SK-N-SH (cell line): ENCODE results near the gene CDC42EP3. TPM values are rescaled to one million over a fixed set of nuclear protein-coding genes. Genes with fewer than 3 reads are reported as not detected.

ENCODE experiments used
- CTCF ChIA-PET: fragments of 300-600, 350-600 bp; formaldehyde crosslinking; extraction: SDS; loops from one replicate; lab custom pipeline; 2021; lab: Yijun Ruan, JAX
- POLR2A ChIA-PET: fragments of 350-600 bp; sonication (Branson Sonifier 250); formaldehyde crosslinking; extraction: SDS; loops from one replicate; lab custom pipeline; 2020; ENCODE audit warnings: antibody characterized with exemption, inconsistent platforms; lab: Yijun Ruan, JAX
- DNase-seq: peaks from one replicate; pipeline ENCODE4 v3.0.0; 2012
- H2AFZ ChIP-seq: fragments of 200-600 bp; sonication (generic); 2 replicates; pipeline ENCODE4 v1.8.1; 2016; ENCODE audit warnings: antibody characterized with exemption, mild to moderate bottlenecking, low read depth
- H3F3A ChIP-seq: fragments of 200-600 bp; sonication (generic); replicated peaks from 2 replicates; pipeline ENCODE3; 2016; ENCODE audit warnings: antibody characterized with exemption, mild to moderate bottlenecking; ENCODE audit not compliant: insufficient read depth
- H3K27ac ChIP-seq, 2 experiments: fragments of 200-500 bp in 1 of 2; fragments of 200-600 bp in 1 of 2; sonication (Bioruptor generic) in 1 of 2; sonication (generic), shearing (Covaris generic) in 1 of 2; 2 replicates each; pipeline versions ENCODE4 v1.5.1 to v1.6.1; 2014 to 2016; ENCODE audit warnings: low read depth in 2 of 2, inconsistent platforms in 1 of 2, low read length in 1 of 2, mild to moderate bottlenecking in 1 of 2, mixed read lengths in 1 of 2
- H3K27me3 ChIP-seq: fragments of 200-600 bp; sonication (generic), shearing (Covaris generic); 2 replicates; pipeline ENCODE4 v1.6.1; 2016; ENCODE audit warnings: mixed run types; ENCODE audit not compliant: insufficient read depth
- H3K36me3 ChIP-seq, 2 experiments: fragments of 200-500 bp in 1 of 2; fragments of 200-600 bp in 1 of 2; sonication (Bioruptor generic) in 1 of 2; sonication (generic) in 1 of 2; replicated peaks in 1 of 2; 2 replicates each; pipeline versions ENCODE3 to v1.5.1; 2014 to 2016; ENCODE audit warnings: low read length in 1 of 2, mild to moderate bottlenecking in 1 of 2; ENCODE audit not compliant: insufficient read depth in 2 of 2, control insufficient read depth in 1 of 2
- H3K4me1 ChIP-seq, 2 experiments: fragments of 200-500 bp in 1 of 2; fragments of 200-600 bp in 1 of 2; sonication (Bioruptor generic) in 1 of 2; sonication (generic), shearing (Covaris generic) in 1 of 2; 2 replicates each; pipeline versions ENCODE4 v1.5.1 to v1.6.1; 2014 to 2016; ENCODE audit warnings: low read depth in 1 of 2, low read length in 1 of 2, mixed run types in 1 of 2; ENCODE audit not compliant: insufficient read depth in 2 of 2, control insufficient read depth in 1 of 2
- H3K4me2 ChIP-seq: fragments of 200-600 bp; sonication (generic), shearing (Covaris generic); 2 replicates; pipeline ENCODE4 v1.6.1; 2017; ENCODE audit warnings: mixed run types
- H3K4me3 ChIP-seq, 2 experiments: fragments of 200-500 bp in 1 of 2; fragments of 200-600 bp in 1 of 2; sonication (Bioruptor generic) in 1 of 2; sonication (generic), shearing (Covaris generic) in 1 of 2; 2 replicates each; pipeline versions ENCODE4 v1.5.1 to v1.8.1; 2014 to 2016; ENCODE audit warnings: low read depth in 2 of 2, inconsistent platforms in 1 of 2, low read length in 1 of 2, mild to moderate bottlenecking in 1 of 2, mixed read lengths in 1 of 2, moderate library complexity in 1 of 2
- H3K79me2 ChIP-seq: fragments of 200-600 bp; sonication (generic); 2 replicates; pipeline ENCODE4 v1.8.1; 2017; ENCODE audit warnings: mild to moderate bottlenecking; ENCODE audit not compliant: insufficient read depth
- H3K9ac ChIP-seq: fragments of 200-600 bp; sonication (generic); 2 replicates; pipeline ENCODE4 v1.6.1; 2017; ENCODE audit warnings: mixed run types
- H3K9me2 ChIP-seq: fragments of 200-600 bp; sonication (generic); 2 replicates; pipeline ENCODE4 v1.6.1; 2017; ENCODE audit warnings: mixed run types
- H3K9me3 ChIP-seq: fragments of 200-600 bp; sonication (generic); 2 replicates; pipeline ENCODE4 v1.6.1; 2017; ENCODE audit warnings: mixed run types, mild to moderate bottlenecking, moderate library complexity
- H4K20me1 ChIP-seq: fragments of 200-600 bp; sonication (generic); 2 replicates; pipeline ENCODE4 v1.6.1; 2017; ENCODE audit warnings: mild to moderate bottlenecking, mixed run types; ENCODE audit not compliant: insufficient read depth
- ELF1 ChIP-seq: IDR thresholded peaks from 2 replicates; pipeline ENCODE4 v1.4.0; 2012
- EP300 ChIP-seq, 2 experiments: IDR thresholded peaks; 2 replicates each; pipeline versions ENCODE4 v1.4.0 to v1.6.1; 2012; ENCODE audit warnings: borderline replicate concordance in 1 of 2, low read depth in 1 of 2, low read length in 1 of 2
- EZH2phosphoT487 ChIP-seq: fragments of 200-600 bp; sonication (generic); IDR thresholded peaks from 2 replicates; pipeline ENCODE4 v1.6.1; 2017; ENCODE audit warnings: low read depth, mixed run types, mild to moderate bottlenecking, antibody characterized with exemption, moderate library complexity, borderline replicate concordance
- FOSL2 ChIP-seq: IDR thresholded peaks from 2 replicates; pipeline ENCODE4 v1.4.0; 2012; ENCODE audit warnings: low read depth, mild to moderate bottlenecking, moderate library complexity, borderline replicate concordance
- FOXJ3 ChIP-seq: sonication (generic); formaldehyde crosslinking; IDR thresholded peaks from 2 replicates; pipeline ENCODE4 v1.5.1; 2020; ENCODE audit warnings: mild to moderate bottlenecking, missing genetic modification reagents
- FOXM1 ChIP-seq: IDR thresholded peaks from 2 replicates; pipeline ENCODE4 v1.4.0; 2012; ENCODE audit warnings: low read depth, mild to moderate bottlenecking
- GABPA ChIP-seq: IDR thresholded peaks from 2 replicates; pipeline ENCODE4 v1.4.0; 2012; ENCODE audit warnings: low read depth, mild to moderate bottlenecking
- GATA2 ChIP-seq: sonication (generic); formaldehyde crosslinking; IDR thresholded peaks from 2 replicates; pipeline ENCODE4 v1.5.0; 2020; ENCODE audit warnings: mild to moderate bottlenecking, missing genetic modification reagents
- JUND ChIP-seq: IDR thresholded peaks from 2 replicates; pipeline ENCODE4 v1.4.0; 2012
- MEF2A ChIP-seq: IDR thresholded peaks from 2 replicates; pipeline ENCODE4 v1.4.0; 2012; ENCODE audit warnings: low read depth, borderline replicate concordance
- MXI1 ChIP-seq: IDR thresholded peaks from 2 replicates; pipeline ENCODE4 v1.6.1; 2012; ENCODE audit warnings: mild to moderate bottlenecking, low read depth, low read length, improper control_type of control experiment
- NRF1 ChIP-seq: IDR thresholded peaks from 2 replicates; pipeline ENCODE4 v1.6.1; 2012; ENCODE audit warnings: low read depth, mild to moderate bottlenecking, low read length
- RFX5 ChIP-seq: IDR thresholded peaks from 2 replicates; pipeline ENCODE4 v1.6.1; 2012; ENCODE audit warnings: mild to moderate bottlenecking, improper control_type of control experiment, low read length
- SIN3A ChIP-seq: IDR thresholded peaks from 2 replicates; pipeline ENCODE4 v1.6.1; 2012; ENCODE audit warnings: low read depth, mild to moderate bottlenecking, low read length, moderate library complexity, borderline replicate concordance
- SMC3 ChIP-seq: IDR thresholded peaks from 2 replicates; pipeline ENCODE4 v1.6.1; 2012; ENCODE audit warnings: low read depth, low read length, improper control_type of control experiment
- TEAD4 ChIP-seq: IDR thresholded peaks from 2 replicates; pipeline ENCODE4 v1.4.0; 2012; ENCODE audit warnings: mild to moderate bottlenecking, borderline replicate concordance; ENCODE audit not compliant: insufficient read depth
- YY1 ChIP-seq: IDR thresholded peaks from 2 replicates; pipeline ENCODE4 v1.4.0; 2012; ENCODE audit warnings: low read depth, mild to moderate bottlenecking
- WGBS: methylation state at CpG from one replicate; pipeline ENCODE4 v1.1.6; 2017; ENCODE audit warnings: low lambda C conversion rate; 5-methylcytosine and 5-hydroxymethylcytosine counted together
- polyA plus RNA-seq, 3 experiments: library from polyadenylated mRNA; depleted of rRNA; stranded (reverse); fragments of >200 nt; gene quantifications; 2 replicates each; pipeline ENCODE4 v1.2.3, GENCODE V29; 2012
- TF ChIP-seq, protein P1 (sequence below): IDR thresholded peaks from 2 replicates; pipeline ENCODE4 v1.6.1; 2012; ENCODE audit warnings: mild to moderate bottlenecking, low read depth, low read length, moderate library complexity
- TF ChIP-seq, protein P2 (sequence below): fragments of 150-350 bp; IDR thresholded peaks from 2 replicates; pipeline ENCODE4 v1.6.1; 2016; ENCODE audit warnings: mild to moderate bottlenecking, low read depth, low read length
- TF ChIP-seq, protein P3 (sequence below): IDR thresholded peaks from 2 replicates; pipeline ENCODE4; 2012
- TF ChIP-seq, protein P4 (sequence below): fragments of 150-350 bp; IDR thresholded peaks from 2 replicates; pipeline ENCODE4 v1.6.1; 2017; ENCODE audit warnings: antibody characterized with exemption, low read length, low read depth, borderline replicate concordance
- TF ChIP-seq, protein P5 (sequence below): IDR thresholded peaks from 2 replicates; pipeline ENCODE4 v1.4.0; 2012; ENCODE audit warnings: low read depth
- TF ChIP-seq, protein P6 (sequence below): IDR thresholded peaks from 2 replicates; pipeline ENCODE4 v1.4.0; 2012; ENCODE audit warnings: low read depth, borderline replicate concordance

The CDC42EP3 gene
- polyA plus RNA-seq, 1 of the 3 experiments (the other 2 are of a cell fraction) = 87.5 TPM

DNA sequence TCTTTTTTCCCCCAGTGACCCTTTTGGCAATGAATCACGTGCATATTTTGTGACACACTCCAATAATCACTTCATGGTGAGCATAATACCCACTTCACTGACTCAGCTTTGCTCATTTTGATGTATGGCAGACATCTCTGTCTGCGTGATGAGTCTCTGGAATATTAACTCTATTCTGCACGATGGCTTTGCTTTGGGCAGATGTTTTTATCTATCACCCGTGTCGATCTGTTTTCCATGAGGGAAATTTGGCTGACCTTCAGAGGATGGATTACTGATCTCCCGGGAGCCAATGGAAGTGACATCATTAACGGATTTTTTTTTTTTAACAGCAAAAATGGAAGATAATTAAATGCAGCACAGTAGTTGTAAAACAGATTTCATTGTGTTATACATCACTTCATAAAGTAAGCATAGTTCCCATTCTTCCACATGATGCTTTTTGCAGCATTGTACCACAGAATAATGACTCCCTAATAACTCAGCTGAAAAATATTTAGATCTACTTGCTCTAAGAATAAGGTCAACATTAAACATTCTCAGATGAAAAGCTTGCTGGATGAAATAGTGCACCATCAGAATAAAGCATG, 29.8 kb downstream of the CDC42EP3 start:
- Histone ChIP-seq H3K9ac (peak overlapping the region; percentile 12; the same call in 1 of the 2 replicates), H3K9me3 (no peaks in the 10 kb centered on the region), H3K4me1 (peaks cover 56 to 76% of the 10 kb centered on the region in 2 experiments), H3K79me2 (peaks cover 55% of the 10 kb centered on the region), H3K36me3 (peaks cover 64 to 66% of the 10 kb centered on the region in 2 experiments), H3K27me3 (no peaks in the 10 kb centered on the region), H3K9me2 (no peaks in the 10 kb centered on the region), H3K4me3 (no peak overlapping the region), H3F3A (peaks cover 84% of the 10 kb centered on the region), H3K4me2 (peak overlapping the region; percentile 50), H4K20me1 (0 out of 2 replicates have a peak, but pooled peaks cover 4% of the 10 kb centered on the region), H2AFZ (no peak overlapping the region), H3K27ac (peak overlapping the region; percentile 93 to 95)
- ChIA-PET POLR2A (interaction anchor here (0.6 to 1.7 kb wide), 5 partner anchors 25 to 255 kb away, joined by 3 to 6 read pairs (median 3); no protein-coding TSS in a partner anchor), CTCF (interaction anchor here (0.8 to 3.4 kb wide), 12 partner anchors 12 to 633 kb away, joined by 3 to 26 read pairs (median 4); no protein-coding TSS in a partner anchor)
- peak; percentile 79 for DNase-seq
- WGBS = 11% methylated on average over 7 of the region's 7 CpGs
- TF ChIP-seq ELF1 = no peak
- TF ChIP-seq, protein P1, sequence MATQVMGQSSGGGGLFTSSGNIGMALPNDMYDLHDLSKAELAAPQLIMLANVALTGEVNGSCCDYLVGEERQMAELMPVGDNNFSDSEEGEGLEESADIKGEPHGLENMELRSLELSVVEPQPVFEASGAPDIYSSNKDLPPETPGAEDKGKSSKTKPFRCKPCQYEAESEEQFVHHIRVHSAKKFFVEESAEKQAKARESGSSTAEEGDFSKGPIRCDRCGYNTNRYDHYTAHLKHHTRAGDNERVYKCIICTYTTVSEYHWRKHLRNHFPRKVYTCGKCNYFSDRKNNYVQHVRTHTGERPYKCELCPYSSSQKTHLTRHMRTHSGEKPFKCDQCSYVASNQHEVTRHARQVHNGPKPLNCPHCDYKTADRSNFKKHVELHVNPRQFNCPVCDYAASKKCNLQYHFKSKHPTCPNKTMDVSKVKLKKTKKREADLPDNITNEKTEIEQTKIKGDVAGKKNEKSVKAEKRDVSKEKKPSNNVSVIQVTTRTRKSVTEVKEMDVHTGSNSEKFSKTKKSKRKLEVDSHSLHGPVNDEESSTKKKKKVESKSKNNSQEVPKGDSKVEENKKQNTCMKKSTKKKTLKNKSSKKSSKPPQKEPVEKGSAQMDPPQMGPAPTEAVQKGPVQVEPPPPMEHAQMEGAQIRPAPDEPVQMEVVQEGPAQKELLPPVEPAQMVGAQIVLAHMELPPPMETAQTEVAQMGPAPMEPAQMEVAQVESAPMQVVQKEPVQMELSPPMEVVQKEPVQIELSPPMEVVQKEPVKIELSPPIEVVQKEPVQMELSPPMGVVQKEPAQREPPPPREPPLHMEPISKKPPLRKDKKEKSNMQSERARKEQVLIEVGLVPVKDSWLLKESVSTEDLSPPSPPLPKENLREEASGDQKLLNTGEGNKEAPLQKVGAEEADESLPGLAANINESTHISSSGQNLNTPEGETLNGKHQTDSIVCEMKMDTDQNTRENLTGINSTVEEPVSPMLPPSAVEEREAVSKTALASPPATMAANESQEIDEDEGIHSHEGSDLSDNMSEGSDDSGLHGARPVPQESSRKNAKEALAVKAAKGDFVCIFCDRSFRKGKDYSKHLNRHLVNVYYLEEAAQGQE = peak; percentile 40; the same call in 1 of the 2 replicates
- peak; percentile 6; the same call in 1 of the 2 replicates for TF ChIP-seq SMC3
- 0 out of 2 replicates have a peak, but pooled peaks have one; percentile 27 for TF ChIP-seq FOXM1
- TF ChIP-seq, protein P2, sequence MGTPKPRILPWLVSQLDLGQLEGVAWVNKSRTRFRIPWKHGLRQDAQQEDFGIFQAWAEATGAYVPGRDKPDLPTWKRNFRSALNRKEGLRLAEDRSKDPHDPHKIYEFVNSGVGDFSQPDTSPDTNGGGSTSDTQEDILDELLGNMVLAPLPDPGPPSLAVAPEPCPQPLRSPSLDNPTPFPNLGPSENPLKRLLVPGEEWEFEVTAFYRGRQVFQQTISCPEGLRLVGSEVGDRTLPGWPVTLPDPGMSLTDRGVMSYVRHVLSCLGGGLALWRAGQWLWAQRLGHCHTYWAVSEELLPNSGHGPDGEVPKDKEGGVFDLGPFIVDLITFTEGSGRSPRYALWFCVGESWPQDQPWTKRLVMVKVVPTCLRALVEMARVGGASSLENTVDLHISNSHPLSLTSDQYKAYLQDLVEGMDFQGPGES = no peak
- TF ChIP-seq SIN3A = peak; percentile 73; the same call in 1 of the 2 replicates
- TF ChIP-seq, protein P3, sequence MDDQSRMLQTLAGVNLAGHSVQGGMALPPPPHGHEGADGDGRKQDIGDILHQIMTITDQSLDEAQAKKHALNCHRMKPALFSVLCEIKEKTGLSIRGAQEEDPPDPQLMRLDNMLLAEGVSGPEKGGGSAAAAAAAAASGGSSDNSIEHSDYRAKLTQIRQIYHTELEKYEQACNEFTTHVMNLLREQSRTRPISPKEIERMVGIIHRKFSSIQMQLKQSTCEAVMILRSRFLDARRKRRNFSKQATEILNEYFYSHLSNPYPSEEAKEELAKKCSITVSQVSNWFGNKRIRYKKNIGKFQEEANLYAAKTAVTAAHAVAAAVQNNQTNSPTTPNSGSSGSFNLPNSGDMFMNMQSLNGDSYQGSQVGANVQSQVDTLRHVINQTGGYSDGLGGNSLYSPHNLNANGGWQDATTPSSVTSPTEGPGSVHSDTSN = peak; percentile 97
- TF ChIP-seq, protein P4, sequence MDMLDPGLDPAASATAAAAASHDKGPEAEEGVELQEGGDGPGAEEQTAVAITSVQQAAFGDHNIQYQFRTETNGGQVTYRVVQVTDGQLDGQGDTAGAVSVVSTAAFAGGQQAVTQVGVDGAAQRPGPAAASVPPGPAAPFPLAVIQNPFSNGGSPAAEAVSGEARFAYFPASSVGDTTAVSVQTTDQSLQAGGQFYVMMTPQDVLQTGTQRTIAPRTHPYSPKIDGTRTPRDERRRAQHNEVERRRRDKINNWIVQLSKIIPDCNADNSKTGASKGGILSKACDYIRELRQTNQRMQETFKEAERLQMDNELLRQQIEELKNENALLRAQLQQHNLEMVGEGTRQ = no peak
- peak; percentile 84 for TF ChIP-seq MXI1
- peak; percentile 75 for TF ChIP-seq FOXJ3 (CRISPR knock-in tag)
- peak; percentile 95 for TF ChIP-seq TEAD4
- TF ChIP-seq, protein P5, sequence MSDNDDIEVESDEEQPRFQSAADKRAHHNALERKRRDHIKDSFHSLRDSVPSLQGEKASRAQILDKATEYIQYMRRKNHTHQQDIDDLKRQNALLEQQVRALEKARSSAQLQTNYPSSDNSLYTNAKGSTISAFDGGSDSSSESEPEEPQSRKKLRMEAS = peak; percentile 75
- TF ChIP-seq GABPA = no peak
- TF ChIP-seq EZH2phosphoT487 = no peak
- peak; percentile 91 for TF ChIP-seq GATA2 (CRISPR knock-in tag)
- peak; percentile 98 for TF ChIP-seq EP300 (IDR thresholded peaks at IDR 0.05; ENCODE audit: borderline replicate concordance in 1 of 2, low read depth in 1 of 2, low read length in 1 of 2)
- TF ChIP-seq JUND = peak; percentile 91
- peak; percentile 62 for TF ChIP-seq RFX5
- no peak; the same call in 1 of the 2 replicates for TF ChIP-seq YY1
- TF ChIP-seq MEF2A = peak; percentile 67; the same call in 1 of the 2 replicates
- no peak for TF ChIP-seq NRF1
- TF ChIP-seq, protein P6, sequence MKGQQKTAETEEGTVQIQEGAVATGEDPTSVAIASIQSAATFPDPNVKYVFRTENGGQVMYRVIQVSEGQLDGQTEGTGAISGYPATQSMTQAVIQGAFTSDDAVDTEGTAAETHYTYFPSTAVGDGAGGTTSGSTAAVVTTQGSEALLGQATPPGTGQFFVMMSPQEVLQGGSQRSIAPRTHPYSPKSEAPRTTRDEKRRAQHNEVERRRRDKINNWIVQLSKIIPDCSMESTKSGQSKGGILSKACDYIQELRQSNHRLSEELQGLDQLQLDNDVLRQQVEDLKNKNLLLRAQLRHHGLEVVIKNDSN = no peak; the same call in 1 of the 2 replicates
- TF ChIP-seq FOSL2 = peak; percentile 90
